Liver (tissue), 9 donors: ENCODE measurements around the gene EFNA3. TPM values are rescaled to one million over a fixed set of nuclear protein-coding genes. Genes with fewer than 3 reads are reported as not detected.

Experiments
- DNase-seq: peaks from one replicate; pipeline ENCODE4 v3.0.0-alpha.2; 2017; ENCODE audit warnings: low spot score
- H3K27ac ChIP-seq, 2 donors: one replicate each; pipeline ENCODE4 v1.7.0; 2013; ENCODE audit warnings: inconsistent platforms in 2 of 2, low read length in 2 of 2, control low read depth in 1 of 2, low read depth in 1 of 2, mild to moderate bottlenecking in 1 of 2
- H3K27me3 ChIP-seq, 4 donors: one replicate each; pipeline versions ENCODE4 v1.6.1 to v1.7.0; 2013; ENCODE audit warnings: low read length in 3 of 4, inconsistent platforms in 1 of 4, mild to moderate bottlenecking in 1 of 4, moderate library complexity in 1 of 4; ENCODE audit not compliant: control insufficient read depth in 4 of 4, insufficient read depth in 4 of 4
- H3K36me3 ChIP-seq, 4 donors: one replicate each; pipeline versions ENCODE4 v1.6.1 to v1.7.0; 2013; ENCODE audit warnings: low read length in 3 of 4, mild to moderate bottlenecking in 3 of 4, low read depth in 1 of 4, moderate library complexity in 1 of 4; ENCODE audit not compliant: control insufficient read depth in 4 of 4, insufficient read depth in 3 of 4
- H3K4me1 ChIP-seq, 4 donors: one replicate each; pipeline versions ENCODE4 v1.6.1 to v1.7.0; 2013; ENCODE audit warnings: low read length in 3 of 4, mild to moderate bottlenecking in 3 of 4, moderate library complexity in 1 of 4; ENCODE audit not compliant: control insufficient read depth in 4 of 4, insufficient read depth in 4 of 4
- H3K4me3 ChIP-seq, 3 donors: one replicate each; pipeline versions ENCODE4 v1.6.1 to v1.7.0; 2013; ENCODE audit warnings: low read length in 3 of 3, control low read depth in 1 of 3, low read depth in 1 of 3, mild to moderate bottlenecking in 1 of 3
- H3K9ac ChIP-seq, 2 donors: one replicate each; pipeline ENCODE4 v1.7.0; 2013; ENCODE audit warnings: low read length in 2 of 2, mild to moderate bottlenecking in 2 of 2, moderate library complexity in 2 of 2, control low read depth in 1 of 2, low read depth in 1 of 2
- H3K9me3 ChIP-seq, 4 donors: one replicate each; pipeline versions ENCODE4 v1.6.1 to v1.7.0; 2013; ENCODE audit warnings: low read length in 3 of 4; ENCODE audit not compliant: control insufficient read depth in 4 of 4
- CTCF ChIP-seq: fragments of 150-350 bp; IDR thresholded peaks from 2 replicates; pipeline ENCODE4 v1.5.1; 2017; ENCODE audit warnings: improper control_type of control experiment, low read depth, low read length; ENCODE audit not compliant: missing input control
- EGR1 ChIP-seq, 2 donors: IDR thresholded peaks; 2 replicates each; pipeline ENCODE4 v1.6.1; 2016 to 2018; ENCODE audit warnings: antibody characterized with exemption in 2 of 2, low read depth in 2 of 2
- FOXA1 ChIP-seq: IDR thresholded peaks from 2 replicates; pipeline ENCODE4 v1.6.1; 2016; ENCODE audit warnings: antibody characterized with exemption
- FOXA2 ChIP-seq: IDR thresholded peaks from 2 replicates; pipeline ENCODE4 v1.6.1; 2016; ENCODE audit warnings: antibody characterized with exemption
- GABPA ChIP-seq, 2 donors: IDR thresholded peaks in 1 of 2; conservative IDR thresholded peaks in 1 of 2; 2 replicates each; pipeline ENCODE4 v1.6.1; 2016; ENCODE audit warnings: antibody characterized with exemption in 2 of 2, mild to moderate bottlenecking in 1 of 2, moderate library complexity in 1 of 2
- HNF4A ChIP-seq, 2 donors: conservative IDR thresholded peaks; 2 replicates each; pipeline ENCODE4 v1.6.1; 2016; ENCODE audit warnings: antibody characterized with exemption in 2 of 2, mild to moderate bottlenecking in 2 of 2
- JUND ChIP-seq, 2 donors: IDR thresholded peaks; 2 replicates each; pipeline ENCODE4 v1.6.1; 2016; ENCODE audit warnings: antibody characterized with exemption in 2 of 2
- MAX ChIP-seq: IDR thresholded peaks from 2 replicates; pipeline ENCODE4 v1.6.1; 2016; ENCODE audit warnings: antibody characterized with exemption
- RAD21 ChIP-seq, 2 donors: IDR thresholded peaks; 2 replicates each; pipeline ENCODE4 v1.6.1; 2016; ENCODE audit warnings: antibody characterized with exemption in 2 of 2, mild to moderate bottlenecking in 2 of 2
- RXRA ChIP-seq, 2 donors: IDR thresholded peaks; 2 replicates each; pipeline ENCODE4 v1.6.1; 2017 to 2018; ENCODE audit warnings: antibody characterized with exemption in 2 of 2, mild to moderate bottlenecking in 1 of 2
- SP1 ChIP-seq: IDR thresholded peaks from 2 replicates; pipeline ENCODE4 v1.6.1; 2018; ENCODE audit warnings: antibody characterized with exemption, mild to moderate bottlenecking
- TAF1 ChIP-seq: conservative IDR thresholded peaks from 2 replicates; pipeline ENCODE4 v1.6.1; 2016; ENCODE audit warnings: antibody characterized with exemption, mild to moderate bottlenecking
- WGBS: extraction: QIAGEN DNeasy Blood & Tissue Kit; methylation state at CpG from one replicate; pipeline ENCODE4 v1.1.7; 2013; 5-methylcytosine and 5-hydroxymethylcytosine counted together
- polyA plus RNA-seq, 2 donors: library from polyadenylated mRNA; stranded (reverse) in 1 of 2; unstranded in 1 of 2; fragments of 200-250 nt in 1 of 2; fragments of >200 nt in 1 of 2; fragmentation: Nextera tagmentation in 1 of 2; extraction: Ambion mirVana in 1 of 2; gene quantifications; one replicate each; pipeline versions ENCODE4 v1.2.1 to v1.2.3, GENCODE V29; 2013 to 2015
- total RNA-seq, 2 donors: library from RNA; depleted of rRNA; stranded (reverse); fragments of >200 nt; gene quantifications; one replicate each; pipeline ENCODE4 v1.2.3, GENCODE V29; 2014
- TF ChIP-seq, protein P1 (sequence below): IDR thresholded peaks from 2 replicates; pipeline ENCODE4 v1.6.1; 2016; ENCODE audit warnings: antibody characterized with exemption
- donor health status: healthy.
- donor health status: healthy.
- donor health status: healthy.
- donor health status: healthy.
- donor health status: healthy.

Gene EFNA3
- total and polyA plus RNA-seq, 4 donors, result 0.47 to 3.7 (median 1.1) TPM

DNA sequence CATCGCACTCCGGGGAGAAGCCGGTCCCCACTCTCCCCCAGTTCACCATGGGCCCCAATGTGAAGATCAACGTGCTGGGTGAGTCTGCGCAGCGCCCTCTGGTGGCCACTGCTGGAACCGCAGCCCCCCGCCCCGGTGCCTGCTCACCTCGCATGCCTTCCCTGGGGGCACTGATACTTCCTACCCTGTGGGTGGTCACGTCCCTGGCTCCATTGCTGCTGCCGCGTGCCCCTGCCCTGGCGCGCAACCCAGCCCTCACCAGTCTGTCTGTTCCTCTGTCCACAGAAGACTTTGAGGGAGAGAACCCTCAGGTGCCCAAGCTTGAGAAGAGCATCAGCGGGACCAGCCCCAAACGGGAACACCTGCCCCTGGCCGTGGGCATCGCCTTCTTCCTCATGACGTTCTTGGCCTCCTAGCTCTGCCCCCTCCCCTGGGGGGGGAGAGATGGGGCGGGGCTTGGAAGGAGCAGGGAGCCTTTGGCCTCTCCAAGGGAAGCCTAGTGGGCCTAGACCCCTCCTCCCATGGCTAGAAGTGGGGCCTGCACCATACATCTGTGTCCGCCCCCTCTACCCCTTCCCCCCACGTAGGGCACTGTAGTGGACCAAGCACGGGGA is 7.6 kb downstream of the EFNA3 start:
- H3K36me3 ChIP-seq, result no peaks in the 10 kb centered on the region
- peak overlapping the region in 1 of 3 donors; percentile 68 for H3K4me3 ChIP-seq
- H3K4me1 ChIP-seq, result peaks cover 8 to 39% (median 26%) of the 10 kb centered on the region in 4 donors
- H3K9ac ChIP-seq, result no peak overlapping the region
- WGBS, result 20% methylated on average over 24 of the region's 24 CpGs
- H3K27ac ChIP-seq, result no peak overlapping the region
- TF ChIP-seq FOXA2 (no peak), RAD21 (IDR thresholded peaks at IDR 0.05) (peak; percentile 31 to 71), CTCF (peak; percentile 95)
- H3K9me3 ChIP-seq, result no peaks in the 10 kb centered on the region
- DNase-seq, result peak; percentile 91
- H3K27me3 ChIP-seq, result peaks cover 0 to 17% (median 7%) of the 10 kb centered on the region in 4 donors

- Histone ChIP-seq H3K9me3 (no peaks in the 10 kb centered on the region), H3K27ac (no peak overlapping the region), H3K4me3 (no peak overlapping the region), H3K36me3 (no peaks in the 10 kb centered on the region), H3K27me3 (peaks cover 0 to 14% (median 5%) of the 10 kb centered on the region in 4 donors), H3K4me1 (peaks cover 5 to 38% (median 24%) of the 10 kb centered on the region in 4 donors), H3K9ac (no peak overlapping the region)
- DNase-seq, result no peak
- WGBS, result 81% methylated on average over 8 of the region's 8 CpGs
- TF ChIP-seq EGR1 (IDR thresholded peaks at IDR 0.05; ENCODE audit: low read depth in 2 of 2) (no peak), RXRA (IDR thresholded peaks at IDR 0.05) (no peak), FOXA1 (no peak), HNF4A (conservative IDR thresholded peaks at IDR 0.05) (no peak)
- TF ChIP-seq, protein P1, sequence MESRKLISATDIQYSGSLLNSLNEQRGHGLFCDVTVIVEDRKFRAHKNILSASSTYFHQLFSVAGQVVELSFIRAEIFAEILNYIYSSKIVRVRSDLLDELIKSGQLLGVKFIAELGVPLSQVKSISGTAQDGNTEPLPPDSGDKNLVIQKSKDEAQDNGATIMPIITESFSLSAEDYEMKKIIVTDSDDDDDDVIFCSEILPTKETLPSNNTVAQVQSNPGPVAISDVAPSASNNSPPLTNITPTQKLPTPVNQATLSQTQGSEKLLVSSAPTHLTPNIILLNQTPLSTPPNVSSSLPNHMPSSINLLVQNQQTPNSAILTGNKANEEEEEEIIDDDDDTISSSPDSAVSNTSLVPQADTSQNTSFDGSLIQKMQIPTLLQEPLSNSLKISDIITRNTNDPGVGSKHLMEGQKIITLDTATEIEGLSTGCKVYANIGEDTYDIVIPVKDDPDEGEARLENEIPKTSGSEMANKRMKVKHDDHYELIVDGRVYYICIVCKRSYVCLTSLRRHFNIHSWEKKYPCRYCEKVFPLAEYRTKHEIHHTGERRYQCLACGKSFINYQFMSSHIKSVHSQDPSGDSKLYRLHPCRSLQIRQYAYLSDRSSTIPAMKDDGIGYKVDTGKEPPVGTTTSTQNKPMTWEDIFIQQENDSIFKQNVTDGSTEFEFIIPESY, result no peak
Observed at GRCh38 chr1:155086856-155087535, 8.4 kb downstream of the EFNA3 start.

GRCh38 chr1:155091071-155092051 is 12.7 kb downstream of the EFNA3 start:
- Histone ChIP-seq H3K27ac (peak overlapping the region in 1 of 2 donors; percentile 46), H3K9me3 (no peaks in the 10 kb centered on the region), H3K27me3 (no peaks in the 10 kb centered on the region), H3K4me3 (peak overlapping the region in 1 of 3 donors; percentile 47), H3K36me3 (no peaks in the 10 kb centered on the region), H3K4me1 (peaks cover 3 to 22% (median 14%) of the 10 kb centered on the region in 4 donors), H3K9ac (no peak overlapping the region)
- peak; percentile 87 for DNase-seq
- 18% methylated on average over 29 of the region's 29 CpGs for WGBS
- TF ChIP-seq HNF4A (conservative IDR thresholded peaks at IDR 0.05) (peak; percentile 81 to 97), TAF1 (no peak), GABPA (IDR thresholded peaks at IDR 0.05 in 1 of 2, conservative IDR thresholded peaks at IDR 0.05 in 1 of 2) (peak in 1 of 2 donors; percentile 69), RXRA (IDR thresholded peaks at IDR 0.05) (peak; percentile 98 to 100), SP1 (peak; percentile 98), EGR1 (IDR thresholded peaks at IDR 0.05; ENCODE audit: low read depth in 2 of 2) (peak in 1 of 2 donors; percentile 44), FOXA1 (peak; percentile 89), RAD21 (IDR thresholded peaks at IDR 0.05) (peak; percentile 92 to 97), MAX (peak; percentile 95), CTCF (peak; percentile 98), JUND (IDR thresholded peaks at IDR 0.05) (peak in 1 of 2 donors; percentile 73), FOXA2 (peak; percentile 95)
- TF ChIP-seq, protein P1, result peak; percentile 92
